NOMO-1 treated with dmso at 0.1 percent for 144 hours (cell line): ENCODE results near the gene CD82.
"Not testable (repeated sequence)": the region's sequence is repeated elsewhere in the genome, so short reads cannot be mapped to it uniquely, and the experiment has no call there.

Source experiments
- DNase-seq: peaks from one replicate; lab custom pipeline; 2025; ENCODE audit not compliant: unreplicated experiment; lab: John Stamatoyannopoulos, UW

The CD82 gene

GRCh38 chr11:44533921-44534711 lies 31.3 kb upstream of the CD82 start:
- DNase-seq = no peak

- no peak for DNase-seq
These were observed 30.1 kb upstream of the CD82 start for GRCh38 chr11:44535191-44535980.

GRCh38 chr11:44536788-44537516 lies 28.5 kb upstream of the CD82 start:
- no peak for DNase-seq

- no peak for DNase-seq
These were observed 27.8 kb upstream of the CD82 start for GRCh38 chr11:44537679-44538078.

GRCh38 chr11:44538375-44539054 lies 26.9 kb upstream of the CD82 start:
- peak; percentile 29 for DNase-seq

- no peak for DNase-seq
These were observed 25.5 kb upstream of the CD82 start for GRCh38 chr11:44539971-44540370.

GRCh38 chr11:44540667-44541066 lies 24.8 kb upstream of the CD82 start:
- no peak for DNase-seq

- DNase-seq = no peak
These were observed 23.1 kb upstream of the CD82 start for GRCh38 chr11:44542372-44542771.

GRCh38 chr11:44546984-44547383 lies 18.5 kb upstream of the CD82 start:
- not testable (repeated sequence) for DNase-seq

GRCh38 chr11:44547534-44547933 lies 17.9 kb upstream of the CD82 start:
- not testable (repeated sequence) for DNase-seq

- DNase-seq = no peak
These were observed 17.3 kb upstream of the CD82 start for GRCh38 chr11:44548032-44548695.

GRCh38 chr11:44548961-44549749 lies 16.3 kb upstream of the CD82 start:
- not testable (repeated sequence) for DNase-seq

- DNase-seq = no peak
These were observed 15.3 kb upstream of the CD82 start for GRCh38 chr11:44550123-44550522.

GRCh38 chr11:44551456-44552139 lies 13.9 kb upstream of the CD82 start:
- no peak for DNase-seq

- no peak for DNase-seq
These were observed 10.2 kb upstream of the CD82 start for GRCh38 chr11:44555031-44555800.

GRCh38 chr11:44556735-44557409 lies 8.6 kb upstream of the CD82 start:
- no peak for DNase-seq

GRCh38 chr11:44557464-44557863 lies 8.0 kb upstream of the CD82 start:
- DNase-seq = no peak
